ENCODE measurements around the gene PRICKLE2. TPM values are rescaled to one million over a fixed set of nuclear protein-coding genes. Genes with fewer than 3 reads are reported as not detected.
A peak's percentile ranks its signal among the peaks of the same experiment; 100 is the strongest.

Gene PRICKLE2
- total and polyA plus RNA-seq, 5 donors: 2.3 to 15.2 (median 10.6) TPM

GRCh38 chr3:64218746-64219145 is 6.5 kb downstream of the PRICKLE2 start:
- H3K27me3 ChIP-seq (ENCODE audit: control insufficient read depth, insufficient read depth): no peaks in the 10 kb centered on the region
- intact Hi-C loops (cut with DNase I): no loop called here
- H3K4me3 ChIP-seq (ENCODE audit: low read length): no peak overlapping the region
- DNase-seq: no peak
- 50% methylated on average over 4 of the region's 4 CpGs for WGBS
- no peak for ATAC-seq
- no peak overlapping the region for H3K27ac ChIP-seq (ENCODE audit: low read length)
- no peaks in the 10 kb centered on the region for H3K9me3 ChIP-seq (ENCODE audit: control insufficient read depth, low read length)
- peaks cover 20% of the 10 kb centered on the region for H3K4me1 ChIP-seq (ENCODE audit: control insufficient read depth, insufficient read depth, low read length)

GRCh38 chr3:64218329-64218728 is 6.9 kb downstream of the PRICKLE2 start:
- Histone ChIP-seq H3K4me1 (ENCODE audit: control insufficient read depth, insufficient read depth, low read length) (peaks cover 19% of the 10 kb centered on the region), H3K4me3 (ENCODE audit: low read length) (no peak overlapping the region), H3K27ac (ENCODE audit: low read length) (no peak overlapping the region), H3K27me3 (ENCODE audit: control insufficient read depth, insufficient read depth) (no peaks in the 10 kb centered on the region), H3K9me3 (ENCODE audit: control insufficient read depth, low read length) (no peaks in the 10 kb centered on the region)
- 93% methylated on average over 3 of the region's 3 CpGs for WGBS
- DNase-seq (no peak), ATAC-seq (no peak)
- intact Hi-C loops (cut with DNase I): no loop called here

GRCh38 chr3:64216274-64217147 is 8.8 kb downstream of the PRICKLE2 start:
- H3K27me3 ChIP-seq (ENCODE audit: control insufficient read depth, insufficient read depth): no peaks in the 10 kb centered on the region
- H3K4me3 ChIP-seq (ENCODE audit: low read length): no peak overlapping the region
- 31% methylated on average over 10 of the region's 10 CpGs for WGBS
- peaks cover 15% of the 10 kb centered on the region for H3K4me1 ChIP-seq (ENCODE audit: control insufficient read depth, insufficient read depth, low read length)
- peak in 2 of 3 donors; percentile 22 to 49 for DNase-seq
- intact Hi-C loops (cut with DNase I): no loop called here
- no peaks in the 10 kb centered on the region for H3K9me3 ChIP-seq (ENCODE audit: control insufficient read depth, low read length)
- peak in 1 of 2 donors; percentile 36 for ATAC-seq
- peak overlapping the region; percentile 30 for H3K27ac ChIP-seq (ENCODE audit: low read length)

GRCh38 chr3:64215559-64215958 is 9.7 kb downstream of the PRICKLE2 start:
- intact Hi-C loops (cut with DNase I): no loop called here
- H3K27me3 ChIP-seq (ENCODE audit: control insufficient read depth, insufficient read depth): no peaks in the 10 kb centered on the region
- no peak overlapping the region for H3K27ac ChIP-seq (ENCODE audit: low read length)
- DNase-seq (no peak), ATAC-seq (no peak)
- 95% methylated on average over 3 of the region's 3 CpGs for WGBS
- H3K9me3 ChIP-seq (ENCODE audit: control insufficient read depth, low read length): no peaks in the 10 kb centered on the region
- no peak overlapping the region for H3K4me3 ChIP-seq (ENCODE audit: low read length)
- H3K4me1 ChIP-seq (ENCODE audit: control insufficient read depth, insufficient read depth, low read length): peaks cover 18% of the 10 kb centered on the region

- 69% methylated on average over 2 of the region's 2 CpGs for WGBS
- ATAC-seq (peak in 1 of 2 donors; percentile 36), DNase-seq (no peak)
- intact Hi-C loops (cut with DNase I): no loop called here
- Histone ChIP-seq H3K4me1 (ENCODE audit: control insufficient read depth, insufficient read depth, low read length) (peaks cover 16% of the 10 kb centered on the region), H3K9me3 (ENCODE audit: control insufficient read depth, low read length) (no peaks in the 10 kb centered on the region), H3K27me3 (ENCODE audit: control insufficient read depth, insufficient read depth) (no peaks in the 10 kb centered on the region), H3K27ac (ENCODE audit: low read length) (no peak overlapping the region), H3K4me3 (ENCODE audit: low read length) (no peak overlapping the region)
Observed at GRCh38 chr3:64215103-64215502, 10.2 kb downstream of the PRICKLE2 start.

- ATAC-seq (peak in 1 of 2 donors; percentile 20), DNase-seq (peak; percentile 31 to 68 (median 60))
- intact Hi-C loops (cut with DNase I): no loop called here
- peak overlapping the region; percentile 63 for H3K27ac ChIP-seq (ENCODE audit: low read length)
- peaks cover 22% of the 10 kb centered on the region for H3K4me1 ChIP-seq (ENCODE audit: control insufficient read depth, insufficient read depth, low read length)
- no peaks in the 10 kb centered on the region for H3K9me3 ChIP-seq (ENCODE audit: control insufficient read depth, low read length)
- no peaks in the 10 kb centered on the region for H3K27me3 ChIP-seq (ENCODE audit: control insufficient read depth, insufficient read depth)
- H3K4me3 ChIP-seq (ENCODE audit: low read length): peak overlapping the region; percentile 34
- 36% methylated on average over 11 of the region's 11 CpGs for WGBS
Observed at GRCh38 chr3:64214381-64215018, 10.8 kb downstream of the PRICKLE2 start.

GRCh38 chr3:64213962-64214379 is 11.3 kb downstream of the PRICKLE2 start:
- WGBS: 8% methylated on average over 8 of the region's 8 CpGs

GRCh38 chr3:64213224-64213878 is 11.9 kb downstream of the PRICKLE2 start:
- Histone ChIP-seq H3K9me3 (ENCODE audit: control insufficient read depth, low read length) (no peaks in the 10 kb centered on the region), H3K4me1 (ENCODE audit: control insufficient read depth, insufficient read depth, low read length) (peaks cover 19% of the 10 kb centered on the region), H3K27me3 (ENCODE audit: control insufficient read depth, insufficient read depth) (no peaks in the 10 kb centered on the region), H3K4me3 (ENCODE audit: low read length) (peak overlapping the region; percentile 34), H3K27ac (ENCODE audit: low read length) (peak overlapping the region; percentile 80)
- intact Hi-C loops (cut with DNase I): no loop called here
- ATAC-seq: no peak
- no peak for DNase-seq
- 77% methylated on average over 9 of the region's 9 CpGs for WGBS

More at GRCh38 chr3:64213962-64214379, 11.3 kb downstream of the PRICKLE2 start:
- peak; percentile 69 to 85 for ATAC-seq
- intact Hi-C loops (cut with DNase I): no loop called here
- Histone ChIP-seq H3K4me1 (ENCODE audit: control insufficient read depth, insufficient read depth, low read length) (peaks cover 22% of the 10 kb centered on the region), H3K27ac (ENCODE audit: low read length) (peak overlapping the region; percentile 80), H3K4me3 (ENCODE audit: low read length) (peak overlapping the region; percentile 34), H3K9me3 (ENCODE audit: control insufficient read depth, low read length) (no peaks in the 10 kb centered on the region), H3K27me3 (ENCODE audit: control insufficient read depth, insufficient read depth) (no peaks in the 10 kb centered on the region)
- DNase-seq: peak; percentile 88 to 96 (median 92)

GRCh38 chr3:64209866-64210621 is 15.2 kb downstream of the PRICKLE2 start:
- Histone ChIP-seq H3K27ac (ENCODE audit: low read length) (peak overlapping the region; percentile 83), H3K9me3 (ENCODE audit: control insufficient read depth, low read length) (no peaks in the 10 kb centered on the region), H3K27me3 (ENCODE audit: control insufficient read depth, insufficient read depth) (no peaks in the 10 kb centered on the region), H3K4me3 (ENCODE audit: low read length) (no peak overlapping the region), H3K4me1 (ENCODE audit: control insufficient read depth, insufficient read depth, low read length) (peaks cover 22% of the 10 kb centered on the region)
- 35% methylated on average over 12 of the region's 12 CpGs for WGBS
- DNase-seq: peak; percentile 88 to 96 (median 94)
- ATAC-seq: peak; percentile 86 to 91
- intact Hi-C loops (cut with DNase I): no loop called here

- ATAC-seq (peak; percentile 59 to 80), DNase-seq (peak; percentile 53 to 79 (median 72))
- Histone ChIP-seq H3K4me1 (ENCODE audit: control insufficient read depth, insufficient read depth, low read length) (peaks cover 22% of the 10 kb centered on the region), H3K27me3 (ENCODE audit: control insufficient read depth, insufficient read depth) (no peaks in the 10 kb centered on the region), H3K27ac (ENCODE audit: low read length) (peak overlapping the region; percentile 8), H3K9me3 (ENCODE audit: control insufficient read depth, low read length) (no peaks in the 10 kb centered on the region), H3K4me3 (ENCODE audit: low read length) (no peak overlapping the region)
- 51% methylated on average over 14 of the region's 14 CpGs for WGBS
- intact Hi-C loops (cut with DNase I): no loop called here
Observed at GRCh38 chr3:64207289-64208080, 17.8 kb downstream of the PRICKLE2 start.

Data from right cardiac atrium (tissue), 5 donors.